Measurements from ENCODE around the gene PHGDH. TPM values are rescaled to one million over a fixed set of nuclear protein-coding genes. Genes with fewer than 3 reads are reported as not detected.

PHGDH gene
- total RNA-seq, 2 experiments from 2014 or later: 307 to 322 TPM

DNA sequence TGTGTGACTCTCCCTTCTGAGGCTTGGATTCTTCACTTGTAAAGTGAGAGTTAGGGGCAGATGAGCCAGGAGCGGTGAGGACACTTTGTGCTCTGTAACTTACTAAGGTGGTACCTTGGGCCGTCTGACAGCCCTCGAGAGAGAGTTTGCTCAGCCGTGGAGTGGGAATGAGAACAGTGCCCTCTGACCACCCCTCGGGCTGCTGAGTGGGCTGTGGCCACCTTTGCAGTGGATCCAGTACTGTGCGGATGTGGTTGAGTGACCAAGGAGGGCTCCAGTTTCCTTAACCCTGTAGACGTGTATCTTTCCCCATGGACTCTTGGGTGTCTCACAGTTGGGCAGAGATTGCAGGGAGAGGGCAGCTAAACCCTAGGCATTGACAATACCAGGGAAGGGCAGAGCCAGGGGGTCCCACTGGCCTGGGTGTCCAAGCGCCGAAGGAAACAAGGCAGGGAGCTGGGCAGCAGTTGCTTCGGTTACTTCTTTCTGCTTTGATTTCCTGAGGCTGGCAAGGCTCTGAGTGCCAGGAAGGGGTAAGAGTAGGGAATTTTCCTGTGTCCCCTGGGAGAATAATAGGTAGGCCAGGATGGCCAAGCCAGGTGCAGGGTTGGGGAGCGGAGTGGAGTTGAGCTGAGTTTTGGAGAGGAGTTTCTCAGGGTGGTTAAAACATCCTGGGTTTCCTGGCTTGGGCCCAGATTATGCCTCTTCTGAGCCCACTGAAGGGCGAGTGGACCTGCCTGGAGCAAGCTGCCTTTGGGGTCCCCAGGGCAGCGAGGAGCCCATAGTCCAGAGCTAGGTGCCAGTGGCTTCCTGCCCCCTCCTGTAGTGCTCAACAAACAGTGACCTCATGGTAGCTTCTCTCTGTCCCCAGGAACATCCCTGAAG lies 29.4 kb downstream of the PHGDH start:
- Mint-ChIP-seq H3K4me3 (no peak overlapping the region), H3K27me3 (no peaks in the 10 kb centered on the region), H3K27ac (no peak overlapping the region), H3K9me3 (no peaks in the 10 kb centered on the region), H3K36me3 (ENCODE audit: low read depth) (peaks cover 49% of the 10 kb centered on the region), H3K4me1 (ENCODE audit: low read depth) (peaks cover 18% of the 10 kb centered on the region)
- ATAC-seq (no peak), DNase-seq (no peak)
- CTCF ChIA-PET: no interaction called here
- intact Hi-C loops (cut with micrococcal nuclease): no loop called here
- POLR2A ChIA-PET: interaction anchor here (1.6 to 5.9 kb wide), 2 partner anchors 10 to 29 kb away, joined by 6 to 43 read pairs; partner anchors contain the start of gene PHGDH
- TF ChIP-seq, protein P1, sequence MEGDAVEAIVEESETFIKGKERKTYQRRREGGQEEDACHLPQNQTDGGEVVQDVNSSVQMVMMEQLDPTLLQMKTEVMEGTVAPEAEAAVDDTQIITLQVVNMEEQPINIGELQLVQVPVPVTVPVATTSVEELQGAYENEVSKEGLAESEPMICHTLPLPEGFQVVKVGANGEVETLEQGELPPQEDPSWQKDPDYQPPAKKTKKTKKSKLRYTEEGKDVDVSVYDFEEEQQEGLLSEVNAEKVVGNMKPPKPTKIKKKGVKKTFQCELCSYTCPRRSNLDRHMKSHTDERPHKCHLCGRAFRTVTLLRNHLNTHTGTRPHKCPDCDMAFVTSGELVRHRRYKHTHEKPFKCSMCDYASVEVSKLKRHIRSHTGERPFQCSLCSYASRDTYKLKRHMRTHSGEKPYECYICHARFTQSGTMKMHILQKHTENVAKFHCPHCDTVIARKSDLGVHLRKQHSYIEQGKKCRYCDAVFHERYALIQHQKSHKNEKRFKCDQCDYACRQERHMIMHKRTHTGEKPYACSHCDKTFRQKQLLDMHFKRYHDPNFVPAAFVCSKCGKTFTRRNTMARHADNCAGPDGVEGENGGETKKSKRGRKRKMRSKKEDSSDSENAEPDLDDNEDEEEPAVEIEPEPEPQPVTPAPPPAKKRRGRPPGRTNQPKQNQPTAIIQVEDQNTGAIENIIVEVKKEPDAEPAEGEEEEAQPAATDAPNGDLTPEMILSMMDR (IDR thresholded peaks at IDR 0.05): no peak

DNA sequence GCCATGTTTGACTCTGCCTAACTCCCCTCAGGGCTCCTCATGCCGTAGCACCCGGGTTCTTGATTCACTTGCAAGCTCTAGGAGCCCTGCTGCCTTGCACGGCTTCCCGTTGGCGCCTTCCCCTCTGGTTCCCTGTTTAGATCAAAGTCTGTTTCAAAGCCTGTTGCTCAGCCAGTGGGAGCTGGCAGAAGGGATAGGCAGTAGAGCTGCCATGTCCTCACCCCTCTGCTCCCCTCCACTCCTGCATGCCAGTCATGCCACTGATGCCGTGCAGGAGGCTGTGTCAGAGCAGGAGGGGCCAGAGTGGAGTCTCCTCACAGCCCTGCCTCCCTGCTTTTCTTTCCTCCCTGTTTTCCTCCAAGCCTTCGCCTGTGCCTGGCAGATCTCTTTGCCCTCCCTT lies 30.5 kb downstream of the PHGDH start:
- ATAC-seq (no peak), DNase-seq (no peak)
- TF ChIP-seq, protein P1 (IDR thresholded peaks at IDR 0.05): no peak
- Mint-ChIP-seq H3K4me3 (no peak overlapping the region), H3K4me1 (ENCODE audit: low read depth) (peaks cover 20% of the 10 kb centered on the region), H3K27me3 (no peaks in the 10 kb centered on the region), H3K9me3 (no peaks in the 10 kb centered on the region), H3K36me3 (ENCODE audit: low read depth) (peaks cover 41% of the 10 kb centered on the region), H3K27ac (no peak overlapping the region)
- CTCF ChIA-PET: interaction anchor here (0.9 to 3.7 kb wide), 4 partner anchors 22 to 127 kb away, joined by 3 to 18 read pairs (median 12); partner anchors contain the start of gene PHGDH
- intact Hi-C loops (cut with micrococcal nuclease): no loop called here
- POLR2A ChIA-PET: interaction anchor here (1.6 to 5.9 kb wide), 2 partner anchors 11 to 30 kb away, joined by 6 to 43 read pairs; partner anchors contain the start of gene PHGDH

DNA sequence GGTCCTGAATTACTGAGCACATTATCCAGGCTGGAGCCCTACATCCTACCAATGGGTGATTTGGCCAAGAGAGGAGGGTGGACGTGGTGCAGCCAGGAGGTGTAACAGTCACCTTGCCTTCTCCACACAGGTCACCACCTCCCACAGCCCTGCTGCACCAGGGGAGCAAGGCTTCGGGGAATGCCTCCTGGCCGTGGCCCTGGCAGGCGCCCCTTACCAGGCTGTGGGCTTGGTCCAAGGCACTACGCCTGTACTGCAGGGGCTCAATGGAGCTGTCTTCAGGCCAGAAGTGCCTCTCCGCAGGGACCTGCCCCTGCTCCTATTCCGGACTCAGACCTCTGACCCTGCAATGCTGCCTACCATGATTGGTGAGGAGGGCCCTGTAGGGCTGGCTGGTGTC lies 30.9 kb downstream of the PHGDH start:
- intact Hi-C loops (cut with micrococcal nuclease): no loop called here
- no peak overlapping the region for H3K4me3 Mint-ChIP-seq
- peaks cover 21% of the 10 kb centered on the region for H3K4me1 Mint-ChIP-seq (ENCODE audit: low read depth)
- H3K27ac Mint-ChIP-seq: no peak overlapping the region
- H3K36me3 Mint-ChIP-seq (ENCODE audit: low read depth): peaks cover 37% of the 10 kb centered on the region
- no peaks in the 10 kb centered on the region for H3K9me3 Mint-ChIP-seq
- CTCF ChIA-PET: interaction anchor here (0.9 to 4.3 kb wide), 12 partner anchors 8 to 128 kb away, joined by 3 to 28 read pairs (median 11); partner anchors contain the start of gene PHGDH
- TF ChIP-seq, protein P1 (IDR thresholded peaks at IDR 0.05): no peak
- ATAC-seq (no peak), DNase-seq (no peak)
- POLR2A ChIA-PET: interaction anchor here (5.9 kb wide), 1 partner anchor 11 kb away, joined by 43 read pairs; no protein-coding TSS in a partner anchor
- no peaks in the 10 kb centered on the region for H3K27me3 Mint-ChIP-seq

DNA sequence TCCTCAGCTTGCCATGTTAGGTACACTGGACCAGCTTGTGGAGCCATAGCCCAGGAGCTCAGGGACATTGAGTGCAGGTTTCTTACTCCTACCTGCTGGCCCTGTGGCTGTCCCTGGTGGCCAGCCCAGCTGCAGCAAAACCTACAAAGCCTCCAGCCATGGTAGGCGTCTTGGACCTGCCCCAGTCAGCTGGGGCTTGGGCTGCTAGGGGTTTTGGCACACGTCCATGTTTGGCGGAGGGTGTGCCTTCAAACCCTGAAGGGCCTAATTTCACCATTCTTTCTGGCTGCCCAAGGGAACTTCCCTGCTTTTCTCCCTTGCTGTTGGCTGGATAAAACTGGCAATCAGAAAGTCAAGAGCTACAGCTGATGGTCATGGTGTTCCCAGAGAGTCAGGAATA lies 31.6 kb downstream of the PHGDH start:
- Mint-ChIP-seq H3K27ac (no peak overlapping the region), H3K9me3 (no peaks in the 10 kb centered on the region)
- TF ChIP-seq, protein P1 (IDR thresholded peaks at IDR 0.05): no peak

More for the DNA sequence above, 31.6 kb downstream of the PHGDH start:
- ATAC-seq (no peak), DNase-seq (no peak)
- Mint-ChIP-seq H3K4me3 (no peak overlapping the region), H3K4me1 (ENCODE audit: low read depth) (peaks cover 22% of the 10 kb centered on the region), H3K27me3 (no peaks in the 10 kb centered on the region), H3K36me3 (ENCODE audit: low read depth) (peaks cover 31% of the 10 kb centered on the region)
- CTCF ChIA-PET: interaction anchor here (0.6 to 4.3 kb wide), 23 partner anchors 9 to 225 kb away, joined by 3 to 28 read pairs (median 6); partner anchors contain the start of gene PHGDH
- POLR2A ChIA-PET: interaction anchor here (1.3 to 5.9 kb wide), 2 partner anchors 12 to 18 kb away, joined by 3 to 43 read pairs; no protein-coding TSS in a partner anchor
- intact Hi-C loops (cut with micrococcal nuclease): no loop called here
